Muscle of leg (tissue), 11 donors: Measurements from ENCODE around the gene SMARCC1. TPM values are rescaled to one million over a fixed set of nuclear protein-coding genes. Genes with fewer than 3 reads are reported as not detected.

Experiments used
- DNase-seq: peaks from one replicate; pipeline ENCODE4 v3.0.0; 2013
- H3K27ac ChIP-seq: one replicate; pipeline ENCODE4 v1.5.1; 2013; ENCODE audit warnings: mild to moderate bottlenecking, low read length, control low read depth
- H3K27me3 ChIP-seq: one replicate; pipeline ENCODE4 v1.6.1; 2013; ENCODE audit warnings: low read length; ENCODE audit not compliant: control insufficient read depth, insufficient read depth
- H3K36me3 ChIP-seq: one replicate; pipeline ENCODE4 v1.6.1; 2013; ENCODE audit warnings: low read length; ENCODE audit not compliant: control insufficient read depth, insufficient read depth
- H3K4me1 ChIP-seq: one replicate; pipeline ENCODE4 v1.6.1; 2013; ENCODE audit warnings: low read length; ENCODE audit not compliant: control insufficient read depth, insufficient read depth
- H3K4me3 ChIP-seq: one replicate; pipeline ENCODE4 v1.5.1; 2013; ENCODE audit warnings: low read length, control low read depth
- H3K9me3 ChIP-seq: replicated peaks from 2 replicates; pipeline ENCODE4 v1.6.1; 2013; ENCODE audit warnings: low read depth, low read length; ENCODE audit not compliant: control insufficient read depth
- WGBS: methylation state at CpG from one replicate; pipeline ENCODE4 v1.1.5; 2013; ENCODE audit warnings: missing lambda C conversion rate; ENCODE audit not compliant: insufficient coverage; 5-methylcytosine and 5-hydroxymethylcytosine counted together
- polyA plus RNA-seq, 8 donors: library from polyadenylated mRNA; unstranded; fragments of 120-200 nt; gene quantifications; one replicate each; pipeline versions ENCODE4 v1.2.1 to v1.2.3, GENCODE V29; 2013; ENCODE audit warnings: inconsistent platforms in 1 of 8, low replicate concordance in 1 of 8; ENCODE audit not compliant: insufficient read length in 8 of 8, insufficient read depth in 1 of 8
- total RNA-seq: library from RNA; stranded (reverse); fragments of 120-200 nt; gene quantifications from one replicate; pipeline ENCODE4 v1.2.4, GENCODE V29; 2013

Gene SMARCC1
- total and polyA plus RNA-seq, 9 donors, result 35.5 to 73.0 (median 60.0) TPM

DNA sequence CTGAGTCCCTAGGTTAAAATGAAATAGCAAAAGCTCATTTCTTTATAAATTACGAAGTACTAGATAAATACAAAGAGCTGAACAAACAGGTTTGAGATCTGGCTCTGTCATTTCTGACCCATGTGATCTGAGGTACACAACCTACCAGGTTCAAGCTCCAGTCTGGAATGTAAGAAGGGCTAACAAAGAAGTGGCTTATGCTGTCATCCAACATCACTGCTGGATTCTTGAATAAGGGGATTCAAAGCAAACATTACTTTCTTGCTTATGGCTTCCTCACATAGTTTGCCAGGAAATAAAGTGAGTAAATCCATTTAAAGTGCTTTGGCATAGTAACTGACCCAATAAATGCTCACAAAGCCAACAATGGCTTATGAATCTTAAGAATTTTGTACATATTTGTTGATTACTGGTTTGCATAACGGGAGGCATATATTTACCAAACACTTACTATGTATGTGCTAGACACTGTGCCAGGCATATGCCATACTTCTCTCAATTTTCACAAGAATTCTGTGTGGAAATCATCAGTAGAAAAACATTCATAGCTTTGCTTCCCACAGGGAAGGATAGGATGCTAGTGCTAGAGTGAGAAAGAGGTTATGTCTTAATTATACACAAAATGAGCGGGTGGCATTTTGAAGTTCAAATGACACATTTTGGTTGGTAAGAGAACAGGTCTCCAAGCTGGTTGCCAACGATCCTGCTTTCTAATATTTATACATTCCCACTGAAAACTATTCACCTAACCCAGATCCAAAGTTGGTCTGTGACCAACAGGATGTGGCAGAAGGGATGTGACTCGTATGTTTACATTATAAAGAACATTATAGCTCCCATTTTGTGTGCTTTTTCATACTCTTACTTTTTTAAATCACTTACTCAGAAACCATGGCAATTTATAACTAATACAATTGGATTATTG, 164.3 kb downstream of the SMARCC1 start:
- H3K27me3 ChIP-seq, result no peaks in the 10 kb centered on the region
- no peak for DNase-seq
- peaks cover 50% of the 10 kb centered on the region for H3K36me3 ChIP-seq
- no peak overlapping the region for H3K4me3 ChIP-seq
- H3K9me3 ChIP-seq, result no peaks in the 10 kb centered on the region
- H3K27ac ChIP-seq, result no peak overlapping the region
- WGBS, result no CpG with 5 or more reads among the region's 5 CpGs
- peaks cover 4% of the 10 kb centered on the region for H3K4me1 ChIP-seq

DNA sequence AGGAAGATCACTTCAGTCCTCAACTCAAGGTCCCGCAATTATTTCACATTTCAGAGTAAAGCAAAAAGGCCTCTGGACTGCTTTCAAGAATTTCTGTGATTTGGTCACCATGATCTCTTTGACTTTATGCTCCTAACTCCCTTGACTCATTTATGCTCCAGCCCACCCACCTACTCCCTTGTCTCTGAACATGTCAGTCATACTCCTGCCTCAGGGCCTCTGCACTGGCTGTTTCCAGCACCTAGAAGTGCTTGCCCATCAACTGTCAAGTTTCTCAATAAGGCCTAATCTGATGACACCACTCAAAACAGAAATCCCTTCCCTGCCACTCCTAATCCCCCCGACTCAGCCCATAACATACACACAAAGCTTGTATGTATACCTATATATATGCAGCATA, 166.9 kb downstream of the SMARCC1 start:
- 100% methylated on average over 1 of the region's 2 CpGs for WGBS
- H3K4me1 ChIP-seq, result peaks cover 10% of the 10 kb centered on the region
- H3K4me3 ChIP-seq, result no peak overlapping the region
- H3K9me3 ChIP-seq, result no peaks in the 10 kb centered on the region
- H3K27me3 ChIP-seq, result no peaks in the 10 kb centered on the region
- DNase-seq, result no peak
- H3K36me3 ChIP-seq, result peaks cover 51% of the 10 kb centered on the region
- no peak overlapping the region for H3K27ac ChIP-seq

DNA sequence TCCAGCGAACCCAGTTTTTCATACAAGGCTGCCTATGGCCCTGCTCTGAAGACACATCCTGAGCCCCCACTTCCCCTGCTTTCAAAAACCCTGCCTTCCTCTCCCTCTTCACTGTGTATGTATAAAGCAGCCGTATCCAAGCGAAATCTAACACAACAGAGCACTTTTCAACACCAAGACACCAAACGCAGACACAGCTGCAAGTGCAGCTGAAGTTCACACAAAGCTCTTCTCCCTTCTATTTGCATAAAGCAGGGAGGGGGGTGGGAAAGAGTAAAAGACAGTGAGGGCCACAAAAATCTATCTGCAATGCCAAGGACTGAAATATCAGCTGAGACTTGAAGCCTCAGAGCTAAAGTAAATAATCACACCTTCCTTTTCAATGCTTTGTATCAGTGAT, 168.0 kb downstream of the SMARCC1 start:
- Histone ChIP-seq H3K9me3 (no peaks in the 10 kb centered on the region), H3K36me3 (peaks cover 48% of the 10 kb centered on the region), H3K4me3 (no peak overlapping the region), H3K27me3 (no peaks in the 10 kb centered on the region), H3K27ac (peak overlapping the region; percentile 38), H3K4me1 (peaks cover 11% of the 10 kb centered on the region)
- 100% methylated on average over 1 of the region's 4 CpGs for WGBS
- peak; percentile 38 for DNase-seq

DNA sequence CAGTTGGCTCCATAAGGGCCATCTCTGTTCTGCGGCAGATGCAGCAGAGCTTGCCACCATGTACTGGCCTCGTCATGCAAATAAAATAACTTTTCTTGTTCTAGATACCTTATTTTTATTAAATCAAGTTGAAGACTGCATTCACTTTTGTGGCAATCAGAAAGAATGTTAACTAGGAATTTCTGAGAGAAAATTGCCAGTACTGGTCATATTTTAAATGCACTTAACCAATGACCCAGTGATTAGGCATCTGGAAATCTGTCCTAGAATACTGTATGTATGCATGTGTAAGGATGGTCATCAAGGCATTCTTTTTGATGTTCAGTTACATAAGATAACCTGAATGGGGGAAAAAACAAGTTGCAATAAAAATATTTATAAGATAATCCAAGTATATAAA, 168.8 kb downstream of the SMARCC1 start:
- Histone ChIP-seq H3K9me3 (no peaks in the 10 kb centered on the region), H3K27ac (no peak overlapping the region), H3K36me3 (peaks cover 47% of the 10 kb centered on the region), H3K27me3 (no peaks in the 10 kb centered on the region), H3K4me1 (peaks cover 11% of the 10 kb centered on the region), H3K4me3 (no peak overlapping the region)
- no CpG with 5 or more reads among the region's 2 CpGs for WGBS
- no peak for DNase-seq

DNA sequence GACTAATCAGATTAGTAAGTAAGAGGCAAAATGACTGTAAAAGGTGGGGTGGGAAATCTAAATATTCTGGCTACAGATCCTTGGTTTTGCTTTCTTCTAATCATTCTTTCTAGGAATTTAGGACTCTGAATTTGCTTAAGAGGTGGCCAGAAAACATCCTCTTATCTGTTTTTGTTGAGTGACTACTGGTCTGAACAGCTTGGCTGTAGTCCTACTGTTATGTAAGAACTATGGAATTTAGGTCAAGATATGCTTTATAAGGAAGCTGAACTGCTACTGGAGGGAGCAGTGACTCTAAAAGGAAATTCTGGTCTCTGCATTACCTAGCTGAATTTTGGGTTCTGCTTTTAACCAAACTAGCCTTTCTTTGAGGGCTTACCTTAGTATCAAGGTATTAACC, 169.5 kb downstream of the SMARCC1 start:
- no peaks in the 10 kb centered on the region for H3K9me3 ChIP-seq
- no peak overlapping the region for H3K4me3 ChIP-seq
- no peaks in the 10 kb centered on the region for H3K27me3 ChIP-seq
- H3K4me1 ChIP-seq, result peaks cover 11% of the 10 kb centered on the region
- no peak overlapping the region for H3K27ac ChIP-seq
- H3K36me3 ChIP-seq, result peaks cover 47% of the 10 kb centered on the region
- peak; percentile 59 for DNase-seq

DNA sequence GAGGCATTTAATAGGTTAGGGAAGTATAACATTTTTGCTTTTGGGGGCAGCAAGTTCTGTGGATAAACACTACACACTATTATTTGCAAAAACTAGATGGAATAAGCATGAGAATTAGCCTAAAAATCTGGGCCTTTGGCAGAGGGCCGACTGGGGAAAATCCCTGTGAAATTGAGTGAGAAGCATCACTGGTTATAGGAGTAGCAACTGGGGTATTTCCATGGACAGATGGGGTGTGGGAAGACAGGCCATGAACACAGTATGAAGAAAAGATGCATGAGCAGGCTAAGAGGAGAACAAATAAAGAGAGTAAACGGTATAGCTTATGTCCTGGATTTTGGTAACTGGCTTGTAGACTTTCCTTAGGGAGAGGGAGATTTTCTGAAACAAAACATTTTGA, 170.1 kb downstream of the SMARCC1 start:
- Histone ChIP-seq H3K36me3 (peaks cover 49% of the 10 kb centered on the region), H3K27ac (no peak overlapping the region), H3K4me3 (no peak overlapping the region), H3K4me1 (peaks cover 11% of the 10 kb centered on the region), H3K27me3 (no peaks in the 10 kb centered on the region), H3K9me3 (no peaks in the 10 kb centered on the region)
- DNase-seq, result peak; percentile 29
- 71% methylated on average over 2 of the region's 2 CpGs for WGBS

DNA sequence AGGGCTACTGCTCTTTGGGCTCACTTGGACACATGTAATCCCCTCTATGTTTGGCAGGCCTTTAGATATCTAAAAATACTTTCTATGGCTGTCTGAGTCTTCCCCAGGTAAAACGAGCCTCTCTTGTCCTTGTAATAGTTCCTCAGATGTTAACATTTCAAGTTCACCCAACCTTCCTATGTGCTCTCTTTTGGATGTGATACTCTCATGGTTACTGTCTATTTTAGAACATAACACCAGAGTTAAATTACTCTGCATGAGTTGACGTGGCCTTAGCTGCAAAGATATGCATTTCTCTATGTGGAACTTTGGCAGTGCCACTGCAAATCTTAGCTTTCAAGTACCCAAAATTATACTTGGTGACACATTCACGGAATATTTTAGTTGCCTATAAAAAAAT, 171.1 kb downstream of the SMARCC1 start:
- H3K36me3 ChIP-seq, result peaks cover 49% of the 10 kb centered on the region
- peaks cover 11% of the 10 kb centered on the region for H3K4me1 ChIP-seq
- DNase-seq, result no peak
- H3K9me3 ChIP-seq, result no peaks in the 10 kb centered on the region
- H3K27ac ChIP-seq, result peak overlapping the region; percentile 59
- H3K27me3 ChIP-seq, result no peaks in the 10 kb centered on the region
- no CpG with 5 or more reads among the region's 3 CpGs for WGBS
- no peak overlapping the region for H3K4me3 ChIP-seq

DNA sequence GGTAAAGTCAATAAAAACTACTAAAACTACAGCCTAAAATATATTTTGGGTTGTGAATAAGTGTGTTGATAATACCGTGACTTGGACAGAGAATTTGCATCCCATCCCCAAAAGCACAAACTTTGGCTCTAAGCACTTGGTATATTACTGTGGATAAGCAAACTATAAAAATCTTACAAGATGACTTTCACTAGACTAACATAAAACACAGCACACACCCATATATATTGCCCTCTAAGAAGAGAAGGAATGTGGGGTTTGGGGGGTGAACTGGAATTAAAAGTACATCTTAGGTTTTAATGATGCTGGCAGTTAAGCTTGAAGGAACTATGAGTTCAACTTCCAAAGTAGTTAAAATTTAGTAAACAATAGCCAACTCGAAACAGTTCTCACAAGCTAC, 174.4 kb downstream of the SMARCC1 start:
- no peak for DNase-seq
- H3K9me3 ChIP-seq, result no peaks in the 10 kb centered on the region
- 100% methylated on average over 1 of the region's 2 CpGs for WGBS
- peaks cover 49% of the 10 kb centered on the region for H3K36me3 ChIP-seq
- no peak overlapping the region for H3K27ac ChIP-seq
- H3K4me1 ChIP-seq, result peaks cover 6% of the 10 kb centered on the region
- no peak overlapping the region for H3K4me3 ChIP-seq
- no peaks in the 10 kb centered on the region for H3K27me3 ChIP-seq

DNA sequence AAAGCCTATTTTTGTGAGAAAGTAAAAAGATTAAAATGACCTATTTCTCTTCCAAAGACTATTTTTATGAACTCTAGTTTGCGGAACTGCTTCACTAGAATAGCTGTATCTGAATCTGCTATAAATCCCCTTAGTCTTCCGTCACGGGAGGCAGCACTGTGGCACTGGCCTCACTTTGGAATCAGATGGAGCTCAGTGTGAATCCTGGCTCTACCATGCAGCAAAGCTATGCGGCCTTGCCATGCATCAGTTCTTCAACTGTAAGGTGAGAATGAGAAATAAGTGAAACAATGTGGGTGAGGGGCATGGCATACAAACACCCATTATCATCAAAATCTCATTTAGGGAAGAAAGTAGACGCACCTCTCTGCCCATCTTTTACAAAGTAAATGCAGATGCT, 175.5 kb downstream of the SMARCC1 start:
- Histone ChIP-seq H3K9me3 (no peaks in the 10 kb centered on the region), H3K4me3 (no peak overlapping the region), H3K27ac (no peak overlapping the region), H3K4me1 (peaks cover 6% of the 10 kb centered on the region), H3K36me3 (peaks cover 49% of the 10 kb centered on the region), H3K27me3 (no peaks in the 10 kb centered on the region)
- 100% methylated on average over 1 of the region's 5 CpGs for WGBS
- DNase-seq, result no peak

DNA sequence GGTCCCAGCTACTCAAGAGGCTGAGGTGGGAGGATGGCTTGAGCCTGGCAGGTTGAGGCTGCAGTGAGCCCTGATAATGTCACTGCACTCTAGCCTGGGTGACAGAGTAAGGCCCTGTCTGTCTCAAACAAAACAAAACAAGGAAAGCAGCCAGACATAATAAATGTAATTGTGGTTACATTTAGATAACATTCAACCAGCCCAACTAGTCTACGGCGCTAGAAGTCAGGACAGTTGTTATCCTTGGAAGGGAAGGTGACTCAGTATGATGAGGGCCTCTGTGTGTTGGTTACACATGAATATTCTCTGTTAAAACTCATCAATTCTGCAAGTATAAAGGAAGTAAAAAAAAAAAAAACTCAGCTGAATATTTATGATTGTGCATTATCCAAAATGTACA, 176.0 kb downstream of the SMARCC1 start:
- Histone ChIP-seq H3K36me3 (peaks cover 48% of the 10 kb centered on the region), H3K4me3 (no peak overlapping the region), H3K9me3 (no peaks in the 10 kb centered on the region), H3K27ac (no peak overlapping the region), H3K4me1 (peaks cover 6% of the 10 kb centered on the region), H3K27me3 (no peaks in the 10 kb centered on the region)
- DNase-seq, result no peak
- no CpG with 5 or more reads among the region's 2 CpGs for WGBS
